ENCODE data around the gene GGA1. TPM values are rescaled to one million over a fixed set of nuclear protein-coding genes. Genes with fewer than 3 reads are reported as not detected.
A peak's percentile ranks its signal among the peaks of the same experiment; 100 is the strongest.

Gene GGA1
- total and polyA plus RNA-seq, 10 donors = 43.4 to 134 (median 83.4) TPM

GRCh38 chr22:37635157-37635556 is 26.5 kb downstream of the GGA1 start:
- Histone ChIP-seq H3K4me1 (peaks cover 69 to 98% (median 90%) of the 10 kb centered on the region in 6 donors), H3K27me3 (replicated peaks in 1 of 7) (peaks cover 0 to 8% (median 0%) of the 10 kb centered on the region in 7 donors), H3K9me3 (no peaks in the 10 kb centered on the region), H3K4me3 (no peak overlapping the region), H3K27ac (peak overlapping the region; percentile 80 to 96 (median 90)), H3K36me3 (peaks cover 0 to 28% (median 17%) of the 10 kb centered on the region in 6 donors)
- intact Hi-C loops (cut with DNase I; ENCODE audit: low total_unique reads) = no loop called here
- TF ChIP-seq POLR2AphosphoS5 (IDR thresholded peaks at IDR 0.05) = peak in 1 of 3 donors; percentile 20
- TF ChIP-seq POLR2A (IDR thresholded peaks at IDR 0.05) = no peak
- no peak for TF ChIP-seq CTCF (IDR thresholded peaks at IDR 0.05 in 8 of 11, conservative IDR thresholded peaks at IDR 0.05 in 3 of 11)
- 47 to 76% (median 68%) methylated on average over 3 to 7 of the region's 7 CpGs for WGBS, 5 donors
- DNase-seq = peak; percentile 73

DNA sequence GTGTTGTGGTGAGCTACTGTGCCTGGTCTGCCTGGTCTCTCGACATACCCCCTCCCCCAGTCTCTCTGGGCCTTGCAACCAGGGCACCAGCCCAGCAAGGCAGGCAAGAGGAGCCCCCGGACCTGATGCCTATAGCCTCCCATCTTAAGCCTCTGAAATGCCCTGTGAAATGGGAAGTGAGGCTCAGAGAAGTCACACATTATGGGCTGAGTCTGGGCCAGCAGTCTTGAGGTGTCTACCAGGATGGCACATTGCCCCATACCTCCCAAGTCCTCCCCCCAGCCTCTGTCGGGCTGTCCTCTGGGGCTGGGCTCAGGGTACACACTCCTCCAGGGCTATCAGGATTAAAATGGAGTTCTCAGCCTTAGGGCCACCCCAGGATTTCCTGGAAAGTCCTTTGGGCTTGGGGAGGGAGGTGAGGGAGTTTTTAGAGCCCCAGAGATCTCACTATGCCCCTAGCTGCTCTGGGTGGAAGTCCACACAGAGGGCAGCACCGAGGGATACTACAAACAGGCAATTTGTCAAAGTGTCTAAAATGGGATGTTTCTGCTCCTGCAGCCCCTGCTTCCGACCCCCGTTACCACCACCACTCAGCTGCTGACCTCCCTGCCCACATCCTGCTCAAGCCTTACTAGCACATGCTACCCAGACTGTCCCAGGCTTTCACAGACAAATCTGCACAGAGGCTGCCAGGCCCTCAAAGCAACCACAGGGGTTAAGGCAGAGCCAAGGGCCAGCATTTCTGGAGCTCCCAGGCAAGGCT is 27.7 kb downstream of the GGA1 start:
- H3K9me3 ChIP-seq = no peaks in the 10 kb centered on the region
- H3K4me1 ChIP-seq = peaks cover 69 to 100% (median 98%) of the 10 kb centered on the region in 6 donors
- intact Hi-C loops (cut with DNase I; ENCODE audit: low total_unique reads) = no loop called here
- peak overlapping the region in 1 of 8 donors; percentile 30 for H3K4me3 ChIP-seq
- peak; percentile 85 for DNase-seq
- WGBS, 5 donors = 18 to 35% (median 31%) methylated on average over 4 to 6 of the region's 6 CpGs
- H3K36me3 ChIP-seq = peaks cover 0 to 21% (median 7%) of the 10 kb centered on the region in 6 donors
- H3K27ac ChIP-seq = peak overlapping the region; percentile 36 to 96 (median 90)
- TF ChIP-seq POLR2A (IDR thresholded peaks at IDR 0.05) (peak in 1 of 3 donors; percentile 16), POLR2AphosphoS5 (IDR thresholded peaks at IDR 0.05) (peak; percentile 26 to 82 (median 69)), CTCF (IDR thresholded peaks at IDR 0.05 in 8 of 11, conservative IDR thresholded peaks at IDR 0.05 in 3 of 11) (peak in 10 of 11 experiments; percentile 19 to 60 (median 32))
- H3K27me3 ChIP-seq (replicated peaks in 1 of 7) = peaks cover 0 to 8% (median 0%) of the 10 kb centered on the region in 7 donors

GRCh38 chr22:37636949-37637273 is 28.3 kb downstream of the GGA1 start:
- H3K9me3 ChIP-seq = no peaks in the 10 kb centered on the region
- no peak for DNase-seq
- peaks cover 0 to 21% (median 7%) of the 10 kb centered on the region in 6 donors for H3K36me3 ChIP-seq
- H3K4me1 ChIP-seq = peaks cover 69 to 100% (median 98%) of the 10 kb centered on the region in 6 donors
- 45 to 50% (median 45%) methylated on average over 3 of the region's 3 CpGs for WGBS, 5 donors
- H3K27ac ChIP-seq = peak overlapping the region; percentile 36 to 96 (median 90)
- peaks cover 0 to 8% (median 0%) of the 10 kb centered on the region in 7 donors for H3K27me3 ChIP-seq (replicated peaks in 1 of 7)
- no peak for TF ChIP-seq CTCF (IDR thresholded peaks at IDR 0.05 in 8 of 11, conservative IDR thresholded peaks at IDR 0.05 in 3 of 11)
- intact Hi-C loops (cut with DNase I; ENCODE audit: low total_unique reads) = no loop called here
- peak overlapping the region in 1 of 8 donors; percentile 30 for H3K4me3 ChIP-seq

GRCh38 chr22:37638391-37639069 is 29.9 kb downstream of the GGA1 start:
- peak overlapping the region; percentile 56 to 92 (median 69) for H3K4me3 ChIP-seq
- WGBS, 5 donors = 34 to 47% (median 37%) methylated on average over 10 to 11 of the region's 11 CpGs
- TF ChIP-seq CTCF (IDR thresholded peaks at IDR 0.05 in 8 of 11, conservative IDR thresholded peaks at IDR 0.05 in 3 of 11) = no peak
- TF ChIP-seq POLR2AphosphoS5 (IDR thresholded peaks at IDR 0.05) = peak; percentile 24 to 60 (median 47)
- H3K9me3 ChIP-seq = no peaks in the 10 kb centered on the region
- peaks cover 0 to 27% (median 20%) of the 10 kb centered on the region in 6 donors for H3K36me3 ChIP-seq
- peaks cover 65 to 100% (median 98%) of the 10 kb centered on the region in 6 donors for H3K4me1 ChIP-seq
- H3K27me3 ChIP-seq (replicated peaks in 1 of 7) = peaks cover 0 to 8% (median 0%) of the 10 kb centered on the region in 7 donors
- peak; percentile 81 for DNase-seq
- peak overlapping the region; percentile 83 to 96 (median 90) for H3K27ac ChIP-seq
- intact Hi-C loops (cut with DNase I; ENCODE audit: low total_unique reads) = no loop called here

Measured in spleen (tissue), 11 donors.